ENCODE results near the gene OR5A1.

DNA sequence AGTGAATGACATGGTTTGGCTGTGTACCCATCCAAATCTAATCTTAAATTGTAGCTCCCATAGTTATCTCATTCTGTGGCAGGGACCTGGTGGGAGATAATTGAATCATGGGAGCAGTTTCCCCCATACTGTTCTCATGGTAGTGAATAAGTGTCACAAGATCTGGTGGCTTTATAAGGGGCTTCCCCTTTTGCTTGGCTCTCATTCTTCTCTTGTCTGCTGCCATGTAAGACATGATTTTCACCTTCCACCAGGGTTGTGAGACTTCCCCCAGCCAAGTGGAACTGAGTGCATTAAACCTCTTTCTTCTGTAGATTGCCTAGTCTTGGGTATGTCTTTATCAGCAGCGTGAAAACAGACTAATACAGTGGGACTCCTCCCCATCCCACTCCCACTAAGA, 21.2 kb upstream of the OR5A1 start:
- TF ChIP-seq, protein P1, sequence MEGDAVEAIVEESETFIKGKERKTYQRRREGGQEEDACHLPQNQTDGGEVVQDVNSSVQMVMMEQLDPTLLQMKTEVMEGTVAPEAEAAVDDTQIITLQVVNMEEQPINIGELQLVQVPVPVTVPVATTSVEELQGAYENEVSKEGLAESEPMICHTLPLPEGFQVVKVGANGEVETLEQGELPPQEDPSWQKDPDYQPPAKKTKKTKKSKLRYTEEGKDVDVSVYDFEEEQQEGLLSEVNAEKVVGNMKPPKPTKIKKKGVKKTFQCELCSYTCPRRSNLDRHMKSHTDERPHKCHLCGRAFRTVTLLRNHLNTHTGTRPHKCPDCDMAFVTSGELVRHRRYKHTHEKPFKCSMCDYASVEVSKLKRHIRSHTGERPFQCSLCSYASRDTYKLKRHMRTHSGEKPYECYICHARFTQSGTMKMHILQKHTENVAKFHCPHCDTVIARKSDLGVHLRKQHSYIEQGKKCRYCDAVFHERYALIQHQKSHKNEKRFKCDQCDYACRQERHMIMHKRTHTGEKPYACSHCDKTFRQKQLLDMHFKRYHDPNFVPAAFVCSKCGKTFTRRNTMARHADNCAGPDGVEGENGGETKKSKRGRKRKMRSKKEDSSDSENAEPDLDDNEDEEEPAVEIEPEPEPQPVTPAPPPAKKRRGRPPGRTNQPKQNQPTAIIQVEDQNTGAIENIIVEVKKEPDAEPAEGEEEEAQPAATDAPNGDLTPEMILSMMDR (conservative IDR thresholded peaks at IDR 0.05 in 1 of 2, IDR thresholded peaks at IDR 0.05 in 1 of 2; ENCODE audit: extremely low read depth in 1 of 2, insufficient read depth in 1 of 2, low read depth in 1 of 2, low read length in 2 of 2): no peak
- TF ChIP-seq EZH2 (IDR thresholded peaks at IDR 0.05; ENCODE audit: borderline replicate concordance, low read length): no peak

Data from mammary epithelial cell (primary cell).